DND-41 (cell line): Measurements from ENCODE around the gene KCNAB1.
A peak's percentile ranks its signal among the peaks of the same experiment; 100 is the strongest.

Source experiments
- ATAC-seq: fragments of 200-7000 bp; cut with Tn5 transposase; 3 replicates; pipeline ENCODE4 v1.9.1; 2021; ENCODE audit warnings: low read depth; ENCODE audit not compliant: insufficient read depth
- DNase-seq: peaks from one replicate; pipeline ENCODE4 v3.0.0-alpha.2; 2020
- H2AFZ ChIP-seq: 2 replicates; pipeline ENCODE4 v1.6.0; 2012; ENCODE audit warnings: low read depth, low read length
- H3K27ac ChIP-seq: 2 replicates; pipeline ENCODE4 v1.5.1; 2012; ENCODE audit warnings: low read length, inconsistent platforms
- H3K27me3 ChIP-seq: fragments of 200-600 bp; sonication (generic); 2 replicates; pipeline ENCODE4 v1.6.0; 2012; ENCODE audit warnings: low read length, mild to moderate bottlenecking, inconsistent platforms; ENCODE audit not compliant: insufficient read depth, poor library complexity
- H3K36me3 ChIP-seq: 2 replicates; pipeline ENCODE4 v1.5.1; 2012; ENCODE audit warnings: low read length, inconsistent platforms; ENCODE audit not compliant: insufficient read depth
- H3K4me1 ChIP-seq: 2 replicates; pipeline ENCODE4 v1.5.1; 2012; ENCODE audit warnings: mild to moderate bottlenecking, low read length; ENCODE audit not compliant: insufficient read depth
- H3K4me2 ChIP-seq: 2 replicates; pipeline ENCODE4 v1.6.0; 2012; ENCODE audit warnings: mild to moderate bottlenecking, moderate library complexity, low read length, inconsistent platforms; ENCODE audit not compliant: insufficient read depth
- H3K4me3 ChIP-seq, 2 experiments: fragments of 200-600 bp in 1 of 2; shearing (Covaris generic) in 1 of 2; 2 replicates each; pipeline ENCODE4 v1.5.1; 2012 to 2016; ENCODE audit warnings: inconsistent platforms in 2 of 2, low read length in 2 of 2, mild to moderate bottlenecking in 2 of 2, low read depth in 1 of 2, moderate library complexity in 1 of 2
- H3K79me2 ChIP-seq: 2 replicates; pipeline ENCODE4 v1.6.0; 2012; ENCODE audit warnings: low read length, inconsistent platforms; ENCODE audit not compliant: insufficient read depth
- H3K9ac ChIP-seq: 2 replicates; pipeline ENCODE4 v1.6.0; 2012; ENCODE audit warnings: low read depth, mild to moderate bottlenecking, inconsistent platforms, low read length, moderate library complexity
- H3K9me3 ChIP-seq: 2 replicates; pipeline ENCODE4 v1.5.1; 2012; ENCODE audit warnings: low read length, moderate library complexity, mild to moderate bottlenecking, inconsistent platforms; ENCODE audit not compliant: insufficient read depth, severe bottlenecking
- H4K20me1 ChIP-seq: 2 replicates; pipeline ENCODE4 v1.6.0; 2012; ENCODE audit warnings: low read length; ENCODE audit not compliant: insufficient read depth
- CTCF ChIP-seq: IDR thresholded peaks from 2 replicates; pipeline ENCODE4 v1.5.1; 2012; ENCODE audit warnings: borderline replicate concordance, low read length, moderate library complexity, mild to moderate bottlenecking; ENCODE audit not compliant: poor library complexity, severe bottlenecking; ENCODE audit errors: extremely low read depth
- EZH2 ChIP-seq: IDR thresholded peaks from 3 replicates; pipeline ENCODE4 v1.6.1; 2012; ENCODE audit warnings: borderline replicate concordance, low read depth, mild to moderate bottlenecking, moderate library complexity, low read length, inconsistent platforms; ENCODE audit not compliant: severe bottlenecking

The KCNAB1 gene

GRCh38 chr3:156388497-156389448, 268.4 kb downstream of the KCNAB1 start:
- no peaks in the 10 kb centered on the region for H3K9me3 ChIP-seq
- no peaks in the 10 kb centered on the region for H3K36me3 ChIP-seq
- H3K4me3 ChIP-seq: no peak overlapping the region
- peak; percentile 47; the same call in 2 of the 3 replicates for ATAC-seq
- no peaks in the 10 kb centered on the region for H3K79me2 ChIP-seq
- DNase-seq: no peak
- no peak for TF ChIP-seq EZH2
- no peak for TF ChIP-seq CTCF
- H3K9ac ChIP-seq: no peak overlapping the region
- H3K27me3 ChIP-seq: peaks cover 20% of the 10 kb centered on the region
- no peak overlapping the region for H3K4me2 ChIP-seq
- H3K27ac ChIP-seq: no peak overlapping the region
- H2AFZ ChIP-seq: no peak overlapping the region
- H3K4me1 ChIP-seq: no peaks in the 10 kb centered on the region
- no peaks in the 10 kb centered on the region for H4K20me1 ChIP-seq

- H3K79me2 ChIP-seq: no peaks in the 10 kb centered on the region
- H4K20me1 ChIP-seq: no peaks in the 10 kb centered on the region
- H2AFZ ChIP-seq: no peak overlapping the region
- DNase-seq (no peak), ATAC-seq (no peak)
- H3K27ac ChIP-seq: no peak overlapping the region
- H3K27me3 ChIP-seq: peaks cover 14% of the 10 kb centered on the region
- H3K4me2 ChIP-seq: no peak overlapping the region
- H3K4me3 ChIP-seq: no peak overlapping the region
- no peaks in the 10 kb centered on the region for H3K36me3 ChIP-seq
- H3K4me1 ChIP-seq: no peaks in the 10 kb centered on the region
- H3K9ac ChIP-seq: no peak overlapping the region
- no peaks in the 10 kb centered on the region for H3K9me3 ChIP-seq
- TF ChIP-seq CTCF (no peak), EZH2 (no peak)
Observed at GRCh38 chr3:156389449-156389950, 269.1 kb downstream of the KCNAB1 start.

- H3K4me1 ChIP-seq: no peaks in the 10 kb centered on the region
- H3K27ac ChIP-seq: no peak overlapping the region
- ATAC-seq (no peak), DNase-seq (no peak)
- no peaks in the 10 kb centered on the region for H3K79me2 ChIP-seq
- no peaks in the 10 kb centered on the region for H3K36me3 ChIP-seq
- H3K9ac ChIP-seq: no peak overlapping the region
- H3K9me3 ChIP-seq: no peaks in the 10 kb centered on the region
- no peak overlapping the region for H3K4me2 ChIP-seq
- H3K4me3 ChIP-seq: no peak overlapping the region
- TF ChIP-seq CTCF: no peak
- TF ChIP-seq EZH2: no peak
- H2AFZ ChIP-seq: no peak overlapping the region
- H3K27me3 ChIP-seq: peaks cover 11% of the 10 kb centered on the region
- H4K20me1 ChIP-seq: no peaks in the 10 kb centered on the region
Observed at GRCh38 chr3:156390846-156391245, 270.5 kb downstream of the KCNAB1 start.
